H1 (cell line): ENCODE measurements around the gene C5orf34. TPM values are rescaled to one million over a fixed set of nuclear protein-coding genes. Genes with fewer than 3 reads are reported as not detected.

Experiments used
- CTCF ChIA-PET: fragments of 300-600 bp; sonication (Branson Sonifier 250); formaldehyde crosslinking; loops from one replicate; lab custom pipeline; 2021; ENCODE audit not compliant: partially characterized antibody; lab: Charles Lee
- POLR2A ChIA-PET: fragments of 300-600 bp; sonication (Branson Sonifier 250); formaldehyde crosslinking; loops from one replicate; lab custom pipeline; 2021; ENCODE audit warnings: inconsistent platforms; ENCODE audit not compliant: partially characterized antibody; lab: Charles Lee
- DNase-seq, 2 experiments: peaks; one replicate each; pipeline versions ENCODE4 v3.0.0 to v3.0.0-alpha.2; 2010 to 2022; ENCODE audit warnings: low spot score in 2 of 2, low read depth in 1 of 2, mixed read lengths in 1 of 2
- FAIRE-seq: peaks from 2 replicates; lab custom pipeline; 2011; peaks lifted over from hg19 to GRCh38; lab: Jason Lieb, UNC
- H2AFZ ChIP-seq: 2 replicates; pipeline ENCODE4 v1.8.1; 2012; ENCODE audit warnings: low read length, inconsistent platforms
- H2AK5ac ChIP-seq: 2 replicates; pipeline ENCODE4 v1.6.1; 2013; ENCODE audit warnings: low read depth, low read length
- H2BK120ac ChIP-seq: replicated peaks from 2 replicates; pipeline ENCODE3; 2013; ENCODE audit warnings: low read depth, low read length, inconsistent platforms
- H2BK12ac ChIP-seq: 2 replicates; pipeline ENCODE4 v1.6.1; 2013; ENCODE audit warnings: low read depth, low read length
- H2BK15ac ChIP-seq: 2 replicates; pipeline ENCODE4 v1.6.1; 2013; ENCODE audit warnings: low read length
- H2BK20ac ChIP-seq: 2 replicates; pipeline ENCODE4 v1.6.1; 2013; ENCODE audit warnings: low read length
- H2BK5ac ChIP-seq: 2 replicates; pipeline ENCODE4 v1.6.1; 2013; ENCODE audit warnings: low read depth, low read length
- H3K14ac ChIP-seq: 2 replicates; pipeline ENCODE4 v1.6.1; 2013; ENCODE audit warnings: inconsistent platforms; ENCODE audit not compliant: insufficient read length
- H3K18ac ChIP-seq: 2 replicates; pipeline ENCODE4 v1.6.1; 2013; ENCODE audit warnings: low read length; ENCODE audit errors: extremely low read depth
- H3K23ac ChIP-seq: 2 replicates; pipeline ENCODE4 v1.6.1; 2013; ENCODE audit warnings: inconsistent platforms; ENCODE audit not compliant: insufficient read length
- H3K23me2 ChIP-seq: 2 replicates; pipeline ENCODE4 v1.6.1; 2013; ENCODE audit warnings: low read depth, low read length
- H3K27ac ChIP-seq: 2 replicates; pipeline ENCODE4 v1.6.1; 2011; ENCODE audit warnings: low read depth, low read length, inconsistent platforms
- H3K27me3 ChIP-seq, 4 experiments: replicated peaks in 1 of 4; 1 replicate in 1 of 4; 2 replicates in 3 of 4; pipeline versions ENCODE4 v1.6.1 to v1.8.1; 2011 to 2013; ENCODE audit warnings: low read length in 3 of 4, mild to moderate bottlenecking in 3 of 4, inconsistent platforms in 2 of 4, mixed read lengths in 2 of 4, moderate library complexity in 1 of 4; ENCODE audit not compliant: control insufficient read depth in 3 of 4, insufficient read depth in 3 of 4; ENCODE audit errors: extremely low read depth in 1 of 4
- H3K36me3 ChIP-seq, 4 experiments: 2 replicates each; pipeline versions ENCODE4 v1.6.1 to v1.8.1; 2011 to 2013; ENCODE audit warnings: mild to moderate bottlenecking in 4 of 4, low read length in 3 of 4, moderate library complexity in 2 of 4, control low read depth in 1 of 4, inconsistent platforms in 1 of 4; ENCODE audit not compliant: insufficient read depth in 4 of 4, control insufficient read depth in 2 of 4
- H3K4ac ChIP-seq: replicated peaks from 2 replicates; pipeline ENCODE3; 2013; ENCODE audit warnings: low read length, low read depth, mixed read lengths, inconsistent platforms; ENCODE audit not compliant: insufficient read length
- H3K4me1 ChIP-seq, 4 experiments: replicated peaks in 1 of 4; 1 replicate in 1 of 4; 2 replicates in 3 of 4; pipeline versions ENCODE4 v1.6.1 to v1.8.1; 2011 to 2013; ENCODE audit warnings: low read length in 3 of 4, inconsistent platforms in 2 of 4, mixed read lengths in 1 of 4; ENCODE audit not compliant: insufficient read depth in 4 of 4, control insufficient read depth in 3 of 4
- H3K4me2 ChIP-seq, 2 experiments: 2 replicates each; pipeline versions ENCODE4 v1.6.1 to v1.8.1; 2011 to 2013; ENCODE audit warnings: low read depth in 2 of 2, low read length in 2 of 2, control low read depth in 1 of 2, inconsistent platforms in 1 of 2, mild to moderate bottlenecking in 1 of 2; ENCODE audit not compliant: insufficient read depth in 1 of 2
- H3K4me3 ChIP-seq, 4 experiments: fragments of 200-600, 300-600 bp in 1 of 4; sonication (generic), shearing (Covaris generic), sonication (Bioruptor Twin) in 1 of 4; 2 replicates each; pipeline versions ENCODE4 v1.5.1 to v1.8.1; 2011 to 2016; ENCODE audit warnings: low read length in 4 of 4, low read depth in 3 of 4, control low read depth in 2 of 4, inconsistent platforms in 2 of 4, mild to moderate bottlenecking in 2 of 4, mixed read lengths in 1 of 4, moderate library complexity in 1 of 4; ENCODE audit not compliant: insufficient read depth in 2 of 4; ENCODE audit errors: extremely low read depth in 1 of 4
- H3K56ac ChIP-seq: replicated peaks from 2 replicates; pipeline ENCODE3; 2013; ENCODE audit warnings: low read depth, mild to moderate bottlenecking, mixed read lengths, low read length, inconsistent platforms; ENCODE audit not compliant: insufficient read length
- H3K79me1 ChIP-seq: 2 replicates; pipeline ENCODE4 v1.6.1; 2013; ENCODE audit warnings: low read depth, low read length, control low read depth
- H3K79me2 ChIP-seq, 2 experiments: 2 replicates each; pipeline versions ENCODE4 v1.6.1 to v1.8.1; 2012 to 2013; ENCODE audit warnings: low read length in 2 of 2, mild to moderate bottlenecking in 2 of 2, inconsistent platforms in 1 of 2; ENCODE audit not compliant: insufficient read depth in 2 of 2, control insufficient read depth in 1 of 2
- H3K9ac ChIP-seq, 4 experiments: replicated peaks in 1 of 4; 1 replicate in 1 of 4; 2 replicates in 3 of 4; pipeline versions ENCODE4 v1.6.1 to v1.8.1; 2011 to 2013; ENCODE audit warnings: low read depth in 3 of 4, low read length in 3 of 4, control low read depth in 2 of 4, mild to moderate bottlenecking in 2 of 4, moderate library complexity in 2 of 4, inconsistent platforms in 1 of 4; ENCODE audit errors: extremely low read depth in 1 of 4
- H3K9me3 ChIP-seq, 2 experiments: 2 replicates each; pipeline versions ENCODE4 v1.6.1 to v1.8.1; 2012 to 2013; ENCODE audit warnings: mild to moderate bottlenecking in 2 of 2, moderate library complexity in 2 of 2, control low read depth in 1 of 2, inconsistent platforms in 1 of 2, low read depth in 1 of 2, low read length in 1 of 2, mixed read lengths in 1 of 2; ENCODE audit not compliant: insufficient read depth in 2 of 2
- H4K20me1 ChIP-seq, 2 experiments: replicated peaks in 1 of 2; 2 replicates each; pipeline versions ENCODE3 to v1.8.1; 2011 to 2013; ENCODE audit warnings: inconsistent platforms in 2 of 2, low read length in 2 of 2, mild to moderate bottlenecking in 1 of 2; ENCODE audit not compliant: insufficient read depth in 2 of 2, control insufficient read depth in 1 of 2
- H4K5ac ChIP-seq: 2 replicates; pipeline ENCODE4 v1.6.1; 2013; ENCODE audit warnings: low read length, low read depth, mixed read lengths, inconsistent platforms; ENCODE audit not compliant: insufficient read length
- H4K8ac ChIP-seq: 2 replicates; pipeline ENCODE4 v1.8.0; 2013; ENCODE audit warnings: mild to moderate bottlenecking, moderate library complexity, low read length, inconsistent platforms; ENCODE audit not compliant: insufficient read depth; ENCODE audit errors: extremely low read depth
- H4K91ac ChIP-seq: replicated peaks from 2 replicates; pipeline ENCODE3; 2013; ENCODE audit warnings: low read length, mixed read lengths, inconsistent platforms; ENCODE audit not compliant: insufficient read length
- FOSL1 ChIP-seq: IDR thresholded peaks from 2 replicates; pipeline ENCODE4 v1.6.1; 2011; ENCODE audit warnings: mild to moderate bottlenecking, low read depth, low read length, moderate library complexity; ENCODE audit not compliant: insufficient read depth
- GTF2F1 ChIP-seq: IDR thresholded peaks from 2 replicates; pipeline ENCODE4 v1.6.1; 2012; ENCODE audit warnings: low read depth, low read length, improper control_type of control experiment, borderline replicate concordance
- KDM5A ChIP-seq: fragments of 200-600 bp; IDR thresholded peaks from 2 replicates; pipeline ENCODE4 v1.7.1; 2012; ENCODE audit warnings: mild to moderate bottlenecking, low read length, inconsistent platforms, mixed read lengths
- MAX ChIP-seq: IDR thresholded peaks from 2 replicates; pipeline ENCODE4 v1.6.1; 2012; ENCODE audit warnings: inconsistent platforms
- PHF8 ChIP-seq: fragments of 200-600 bp; sonication (generic); conservative IDR thresholded peaks from 2 replicates; pipeline ENCODE4 v1.7.1; 2012; ENCODE audit warnings: low read depth, mild to moderate bottlenecking, inconsistent platforms, low read length, moderate library complexity
- POLR2A ChIP-seq, 2 experiments: IDR thresholded peaks; 1 replicate in 1 of 2; 2 replicates in 1 of 2; pipeline ENCODE4 v1.6.1; 2011; ENCODE audit warnings: low read depth in 2 of 2, low read length in 2 of 2, mild to moderate bottlenecking in 2 of 2; ENCODE audit errors: control extremely low read depth in 1 of 2
- RXRA ChIP-seq: IDR thresholded peaks from 2 replicates; pipeline ENCODE4 v1.6.1; 2011; ENCODE audit warnings: low read depth, mild to moderate bottlenecking, low read length, moderate library complexity; ENCODE audit not compliant: insufficient read depth
- SP2 ChIP-seq: IDR thresholded peaks from 2 replicates; pipeline ENCODE4 v1.6.1; 2012; ENCODE audit warnings: mild to moderate bottlenecking, low read length, inconsistent platforms
- TBP ChIP-seq: IDR thresholded peaks from 2 replicates; pipeline ENCODE4 v1.6.1; 2011; ENCODE audit warnings: low read depth, low read length, improper control_type of control experiment
- WGBS, 2 experiments: shearing (Covaris generic) in 1 of 2; methylation state at CpG; one replicate each; pipeline versions ENCODE4 v1.1.6 to v1.1.7; 2013 to 2015; ENCODE audit warnings: low lambda C conversion rate in 2 of 2, mixed read lengths in 2 of 2, inconsistent platforms in 1 of 2, low coverage in 1 of 2, missing lambda C conversion rate in 1 of 2; ENCODE audit not compliant: insufficient replicate concordance in 2 of 2, insufficient coverage in 1 of 2, insufficient read length in 1 of 2; ENCODE audit errors: extremely low coverage in 1 of 2, missing lambda C conversion rate in 1 of 2; 5-methylcytosine and 5-hydroxymethylcytosine counted together
- polyA plus RNA-seq, 7 experiments: library from polyadenylated mRNA; depleted of rRNA in 3 of 7; stranded (reverse) in 5 of 7; unstranded in 2 of 7; fragments of >200 nt in 5 of 7; fragments of 200-250 nt in 2 of 7; gene quantifications; 1 replicate in 5 of 7; 2 replicates in 1 of 7; 4 replicates in 1 of 7; pipeline versions ENCODE4 v1.2.1 to v1.2.3, GENCODE V29; 2011 to 2013; ENCODE audit warnings: missing spikeins in 2 of 7, mixed read lengths in 2 of 7
- total RNA-seq: library from RNA; stranded (reverse); fragmentation: NEBNext Ultra II Directional; extraction: Animal tissue kit (Norgen Biotek cat#: 25700); gene quantifications from 2 replicates; pipeline ENCODE4 v1.2.1, GENCODE V29; 2021
- TF ChIP-seq, protein P1 (sequence below): IDR thresholded peaks from 2 replicates; pipeline ENCODE4 v1.6.1; 2011; ENCODE audit warnings: low read length, improper control_type of control experiment

Gene C5orf34
- total and polyA plus RNA-seq, 2 of the 8 experiments (the other 6 are each of a cell fraction or from before 2014, with no cell fraction given) = 6.8 to 8.6 TPM

- POLR2A ChIA-PET = interaction anchor here (0.6 to 4.8 kb wide), 10 partner anchors 8 to 73 kb away, joined by 3 to 26 read pairs (median 4); partner anchors contain the start of genes C5orf34, NNT and TMEM267
- Histone ChIP-seq H3K4ac (peak within 1 kb of the TSS; percentile 36), H3K9ac (peak within 1 kb of the TSS; percentile 88 to 98 (median 94)), H3K18ac (peak within 1 kb of the TSS; percentile 90), H2BK12ac (peak within 1 kb of the TSS; percentile 45; the same call in 1 of the 2 replicates), H2BK20ac (no peak within 1 kb of the TSS), H3K23ac (no peak within 1 kb of the TSS), H2AFZ (peak within 1 kb of the TSS; percentile 68; the same call in 1 of the 2 replicates), H3K4me3 (peak within 1 kb of the TSS; percentile 77 to 99 (median 94)), H2AK5ac (no peak within 1 kb of the TSS), H2BK5ac (peak within 1 kb of the TSS; percentile 82; the same call in 1 of the 2 replicates), H3K4me1 (peaks cover 0 to 4% (median 2%) of the 10 kb centered on the region in 4 experiments; a peak in 3 of 7 replicates), H2BK120ac (no peak within 1 kb of the TSS), H3K79me2 (peaks cover 4 to 41% of the 10 kb centered on the region in 2 experiments; a peak in 3 of 4 replicates), H3K36me3 (peaks cover 2 to 32% (median 12%) of the 10 kb centered on the region in 4 experiments; a peak in 7 of 8 replicates), H3K4me2 (peak within 1 kb of the TSS; percentile 60 to 86), H3K14ac (no peak within 1 kb of the TSS), H4K8ac (peak within 1 kb of the TSS; percentile 100; the same call in 1 of the 2 replicates), H4K20me1 (peaks cover 0 to 4% of the 10 kb centered on the region in 2 experiments), H3K79me1 (no peaks in the 10 kb centered on the region), H3K27me3 (no peaks in the 10 kb centered on the region), H4K5ac (peak within 1 kb of the TSS; percentile 85), H2BK15ac (0 out of 2 replicates have a peak within 1 kb of the TSS, but pooled peaks have one; percentile 13), H3K23me2 (no peaks in the 10 kb centered on the region; the same call in 1 of the 2 replicates), H3K56ac (peak within 1 kb of the TSS; percentile 83), H3K9me3 (no peaks in the 10 kb centered on the region), H3K27ac (peak within 1 kb of the TSS; percentile 98), H4K91ac (peak within 1 kb of the TSS; percentile 72)
- CTCF ChIA-PET = interaction anchor here (2.1 kb wide), 1 partner anchor 74 kb away, joined by 6 read pairs; no protein-coding TSS in a partner anchor
- no peak for FAIRE-seq
- 1% methylated on average over 35 of the region's 79 CpGs; no CpG with 5 or more reads in 1 of the 2 experiments for WGBS, 2 experiments
- DNase-seq = peak in 1 of 2 experiments; percentile 87
- TF ChIP-seq GTF2F1 = no peak
- TF ChIP-seq, protein P1, sequence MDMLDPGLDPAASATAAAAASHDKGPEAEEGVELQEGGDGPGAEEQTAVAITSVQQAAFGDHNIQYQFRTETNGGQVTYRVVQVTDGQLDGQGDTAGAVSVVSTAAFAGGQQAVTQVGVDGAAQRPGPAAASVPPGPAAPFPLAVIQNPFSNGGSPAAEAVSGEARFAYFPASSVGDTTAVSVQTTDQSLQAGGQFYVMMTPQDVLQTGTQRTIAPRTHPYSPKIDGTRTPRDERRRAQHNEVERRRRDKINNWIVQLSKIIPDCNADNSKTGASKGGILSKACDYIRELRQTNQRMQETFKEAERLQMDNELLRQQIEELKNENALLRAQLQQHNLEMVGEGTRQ = no peak
- TF ChIP-seq FOSL1 = no peak
- TF ChIP-seq PHF8 = peak; percentile 92
- no peak for TF ChIP-seq KDM5A
- TF ChIP-seq POLR2A (IDR thresholded peaks at IDR 0.05; ENCODE audit: control extremely low read depth in 1 of 2, low read depth in 2 of 2, low read length in 2 of 2) = peak in 1 of 2 experiments; percentile 0; a peak in 2 of 3 replicates
- no peak for TF ChIP-seq RXRA
- peak; percentile 53; the same call in 1 of the 2 replicates for TF ChIP-seq TBP
- peak; percentile 22; the same call in 1 of the 2 replicates for TF ChIP-seq MAX
- TF ChIP-seq SP2 = no peak
Measured at GRCh38 chr5:43556857-43557542, 42.1 kb upstream of the C5orf34 start, which contains the start of gene PAIP1. TSS of gene PAIP1 (minus strand) at chr5:43557077. CDS start at chr5:43556846, 231 bp downstream.
